Skeletal muscle tissue (tissue), 4 donors: ENCODE measurements around the gene KCNJ18. TPM values are rescaled to one million over a fixed set of nuclear protein-coding genes. Genes with fewer than 3 reads are reported as not detected.
"Not testable (repeated sequence)": the region's sequence is repeated elsewhere in the genome, so short reads cannot be mapped to it uniquely, and the experiment has no call there.

Experiments
- H3K27ac ChIP-seq: one replicate; pipeline ENCODE4 v1.7.0; 2013; ENCODE audit warnings: mild to moderate bottlenecking, low read depth, low read length, inconsistent platforms
- H3K27me3 ChIP-seq, 3 donors: one replicate each; pipeline ENCODE4 v1.7.0; 2013; ENCODE audit warnings: low read length in 3 of 3; ENCODE audit not compliant: control insufficient read depth in 3 of 3, insufficient read depth in 3 of 3
- H3K36me3 ChIP-seq, 3 donors: one replicate each; pipeline ENCODE4 v1.7.0; 2013; ENCODE audit warnings: low read length in 3 of 3; ENCODE audit not compliant: control insufficient read depth in 3 of 3, insufficient read depth in 3 of 3
- H3K4me1 ChIP-seq, 3 donors: one replicate each; pipeline ENCODE4 v1.7.0; 2013; ENCODE audit warnings: low read length in 3 of 3, mild to moderate bottlenecking in 3 of 3; ENCODE audit not compliant: control insufficient read depth in 3 of 3, insufficient read depth in 3 of 3
- H3K4me3 ChIP-seq, 3 donors: one replicate each; pipeline ENCODE4 v1.7.0; 2013; ENCODE audit warnings: low read length in 3 of 3
- H3K9ac ChIP-seq, 3 donors: one replicate each; pipeline ENCODE4 v1.7.0; 2013; ENCODE audit warnings: low read length in 3 of 3, mild to moderate bottlenecking in 3 of 3, moderate library complexity in 2 of 3, low read depth in 1 of 3
- H3K9me3 ChIP-seq, 3 donors: one replicate each; pipeline ENCODE4 v1.7.0; 2013; ENCODE audit warnings: low read length in 3 of 3; ENCODE audit not compliant: control insufficient read depth in 3 of 3
- total RNA-seq: library from RNA; depleted of rRNA; stranded (reverse); fragments of >200 nt; gene quantifications from one replicate; pipeline ENCODE4 v1.2.3, GENCODE V29; 2014
- donor health status: Osteomylitis.

The KCNJ18 gene
- total RNA-seq, 1 donor from 2014 or later = not detected

- H3K9ac ChIP-seq, H3K36me3 ChIP-seq, H3K27ac ChIP-seq, H3K9me3 ChIP-seq, H3K4me1 ChIP-seq, H3K4me3 ChIP-seq, H3K27me3 ChIP-seq: not testable (repeated sequence)
Measured at GRCh38 chr17:21671871-21672270, 20.5 kb upstream of the KCNJ18 start.

DNA sequence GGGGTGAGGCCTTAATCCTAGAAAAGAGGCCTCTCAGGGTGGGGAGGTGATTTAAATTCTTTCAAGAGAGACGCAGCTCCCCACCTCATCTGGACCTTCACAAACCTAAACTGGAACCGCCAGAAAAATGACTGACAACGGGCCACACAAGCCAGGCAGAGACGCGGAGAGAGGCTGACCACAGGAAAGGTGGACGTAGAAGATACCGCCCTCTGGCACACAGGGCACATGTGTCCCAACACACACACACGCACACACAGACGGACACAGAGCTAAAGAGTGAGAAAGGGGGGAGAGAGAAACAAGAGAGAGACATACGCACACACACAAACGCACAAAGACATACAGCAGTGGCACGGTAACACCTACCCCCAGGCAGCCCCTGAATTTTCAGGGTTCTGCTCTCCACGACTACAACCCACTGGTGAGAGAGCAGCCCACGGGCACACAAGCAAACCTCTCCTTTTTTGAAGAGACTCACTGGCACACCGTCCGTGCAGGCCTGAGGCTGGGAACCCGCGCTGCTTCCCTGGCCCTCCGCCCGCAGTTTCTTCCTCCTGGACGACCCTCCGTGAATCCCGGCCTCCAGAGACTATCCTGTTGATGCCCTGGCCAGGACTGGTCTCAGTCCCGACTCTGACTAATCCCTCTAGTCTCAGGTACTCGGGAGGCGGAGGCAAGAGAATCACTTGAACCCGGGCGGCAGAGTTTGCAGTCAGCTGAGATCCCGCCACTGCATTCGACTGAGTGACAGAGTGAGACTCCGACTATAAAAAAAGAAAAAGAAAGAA is 18.7 kb upstream of the KCNJ18 start:
- H3K9ac ChIP-seq, H3K27ac ChIP-seq, H3K4me1 ChIP-seq, H3K9me3 ChIP-seq, H3K36me3 ChIP-seq, H3K27me3 ChIP-seq, H3K4me3 ChIP-seq: not testable (repeated sequence)

DNA sequence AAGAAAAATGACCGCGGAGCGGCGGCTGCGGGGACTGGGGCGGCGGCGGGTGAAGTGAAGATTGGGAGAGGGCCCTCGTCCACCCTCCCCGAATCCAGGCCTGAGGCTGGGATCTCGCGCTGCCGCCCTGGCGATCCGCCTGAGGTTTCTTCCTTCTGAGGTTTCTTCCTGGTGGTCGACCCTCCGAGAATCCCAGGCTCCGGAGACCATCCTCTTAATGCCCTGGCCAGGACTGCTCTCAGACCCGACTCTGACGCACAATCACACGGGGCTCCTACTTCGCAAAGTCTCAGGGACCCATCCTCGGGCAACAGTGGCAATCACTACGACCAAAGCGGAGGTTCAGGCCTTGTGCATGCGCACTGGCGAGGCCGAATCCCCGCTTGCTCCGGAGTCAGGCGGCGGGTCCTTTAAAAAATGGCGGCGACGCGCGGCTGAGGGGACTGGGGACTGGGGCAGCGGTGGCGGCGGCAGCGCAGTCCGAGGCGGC is 18.0 kb upstream of the KCNJ18 start:
- H3K9ac ChIP-seq = no peak overlapping the region
- H3K4me3 ChIP-seq = no peak overlapping the region
- no peaks in the 10 kb centered on the region for H3K4me1 ChIP-seq
- peaks cover 0 to 4% (median under 1%) of the 10 kb centered on the region in 3 donors for H3K9me3 ChIP-seq
- H3K36me3 ChIP-seq = no peaks in the 10 kb centered on the region
- no peak overlapping the region for H3K27ac ChIP-seq
- peaks cover 0 to 8% (median 0%) of the 10 kb centered on the region in 3 donors for H3K27me3 ChIP-seq

- not testable (repeated sequence) for H3K4me1 ChIP-seq, H3K27ac ChIP-seq, H3K9me3 ChIP-seq, H3K36me3 ChIP-seq, H3K9ac ChIP-seq, H3K4me3 ChIP-seq, H3K27me3 ChIP-seq
Measured at GRCh38 chr17:21674891-21675738, 17.2 kb upstream of the KCNJ18 start.

DNA sequence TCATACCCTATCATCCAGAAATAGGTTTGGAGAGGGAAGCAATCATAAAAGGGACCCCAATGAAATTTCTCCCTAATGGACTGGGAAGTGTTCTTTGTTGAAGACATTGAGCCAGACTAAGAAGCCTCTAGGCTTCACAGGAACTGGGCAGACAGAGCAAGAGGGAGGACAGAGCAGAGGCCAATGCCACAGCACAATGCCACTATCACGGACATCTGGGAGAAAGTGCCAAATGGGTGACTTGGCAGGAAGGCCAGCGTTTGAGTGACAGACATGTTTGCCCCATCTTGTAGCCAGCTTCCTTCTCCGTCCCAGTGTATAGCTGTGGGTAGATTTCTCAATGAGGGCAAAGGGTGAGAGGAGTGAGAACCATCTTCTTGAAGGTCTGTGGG is 16.6 kb upstream of the KCNJ18 start:
- H3K9ac ChIP-seq, H3K9me3 ChIP-seq, H3K27ac ChIP-seq, H3K36me3 ChIP-seq, H3K4me1 ChIP-seq, H3K27me3 ChIP-seq, H3K4me3 ChIP-seq: not testable (repeated sequence)

DNA sequence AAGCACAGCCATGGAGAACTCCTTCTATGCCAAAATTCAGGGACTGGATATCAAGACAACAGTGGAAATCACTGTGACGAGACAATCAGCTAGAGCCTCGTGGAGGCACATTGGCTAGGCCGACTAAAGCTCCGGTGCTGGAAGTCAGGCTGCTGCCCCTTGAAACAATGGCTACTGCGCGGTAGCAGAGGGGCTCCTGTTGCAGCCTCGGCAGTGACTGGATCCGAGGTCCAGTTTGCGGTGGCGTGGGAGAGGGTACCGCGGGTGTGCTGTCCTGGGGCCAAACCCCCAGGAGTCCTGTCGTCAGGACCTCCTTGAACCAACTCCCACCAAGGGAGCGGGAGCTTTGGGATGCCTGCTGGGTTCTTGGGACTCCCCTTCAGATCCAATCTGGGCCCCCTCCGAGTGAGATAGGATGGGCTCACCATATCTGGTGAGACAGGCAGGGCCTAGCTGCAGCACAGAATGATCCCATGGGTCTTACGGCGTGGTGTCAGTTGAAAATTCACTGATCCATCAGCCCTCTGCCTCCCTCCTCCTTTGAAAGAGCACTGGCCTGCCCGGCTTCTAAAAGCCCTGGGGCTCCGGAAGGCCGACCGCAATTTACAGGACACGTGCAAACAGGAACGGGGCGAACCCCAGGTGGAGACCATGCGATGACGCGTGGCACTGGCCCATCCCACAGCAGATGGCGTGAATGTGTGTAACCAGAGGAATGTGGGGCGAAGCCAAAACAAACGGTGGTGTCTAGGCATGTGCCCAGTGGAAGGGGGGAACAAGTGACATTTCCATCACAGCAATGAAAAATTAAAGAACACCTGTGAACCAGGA is 15.8 kb upstream of the KCNJ18 start:
- H3K27ac ChIP-seq = no peak overlapping the region
- H3K4me1 ChIP-seq = no peaks in the 10 kb centered on the region
- no peaks in the 10 kb centered on the region for H3K36me3 ChIP-seq
- no peak overlapping the region for H3K4me3 ChIP-seq
- peaks cover 0 to 4% (median 2%) of the 10 kb centered on the region in 3 donors for H3K9me3 ChIP-seq
- no peak overlapping the region for H3K9ac ChIP-seq
- H3K27me3 ChIP-seq = peaks cover 0 to 6% (median 0%) of the 10 kb centered on the region in 3 donors

DNA sequence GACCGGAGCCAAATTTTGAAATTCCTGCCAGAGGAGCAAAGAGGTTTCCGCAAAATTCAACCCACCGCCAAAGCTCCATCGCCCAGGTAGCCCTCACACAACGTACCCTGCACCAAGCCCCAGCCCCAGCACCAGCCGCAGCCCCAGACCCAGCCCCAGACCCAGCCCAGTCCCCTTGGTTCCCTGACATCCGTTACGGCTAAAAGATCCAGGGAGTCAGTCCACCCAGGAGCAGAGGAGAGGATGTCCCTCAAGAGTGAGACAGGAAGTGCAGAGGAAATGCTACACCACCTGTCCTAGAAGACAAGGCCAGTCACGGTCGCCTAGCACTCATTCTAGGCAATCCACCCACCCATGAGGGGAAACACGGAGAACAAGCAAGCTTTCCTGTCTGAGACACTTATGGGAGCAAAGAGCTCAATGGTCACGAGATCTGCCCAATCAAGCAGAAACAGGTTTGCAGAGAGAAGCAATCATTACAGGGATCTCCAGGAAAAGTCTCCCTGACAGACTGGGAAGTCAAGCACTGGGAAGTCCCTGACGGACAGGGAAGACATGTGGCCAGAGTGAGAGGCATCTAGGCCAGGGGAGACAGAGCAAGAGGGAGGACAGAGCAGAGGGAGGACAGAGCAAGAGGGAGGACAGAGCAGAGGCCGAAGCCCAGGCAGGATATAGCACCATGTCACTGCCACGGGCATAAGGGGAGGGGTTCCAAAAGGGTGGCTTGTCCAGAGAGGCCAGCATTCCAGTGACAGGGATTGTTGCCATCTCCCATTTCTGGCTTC is 15.0 kb upstream of the KCNJ18 start:
- Histone ChIP-seq H3K27ac (no peak overlapping the region), H3K27me3 (peaks cover 0 to 6% (median 0%) of the 10 kb centered on the region in 3 donors), H3K4me3 (no peak overlapping the region), H3K4me1 (no peaks in the 10 kb centered on the region), H3K36me3 (no peaks in the 10 kb centered on the region), H3K9ac (no peak overlapping the region), H3K9me3 (peaks cover 0 to 4% (median 2%) of the 10 kb centered on the region in 3 donors)

GRCh38 chr17:21677911-21678310 is 14.4 kb upstream of the KCNJ18 start:
- peaks cover 0 to 6% (median 0%) of the 10 kb centered on the region in 3 donors for H3K27me3 ChIP-seq
- H3K36me3 ChIP-seq = no peaks in the 10 kb centered on the region
- no peak overlapping the region for H3K4me3 ChIP-seq
- no peak overlapping the region for H3K9ac ChIP-seq
- H3K4me1 ChIP-seq = no peaks in the 10 kb centered on the region
- H3K9me3 ChIP-seq = peaks cover 0 to 4% (median 2%) of the 10 kb centered on the region in 3 donors
- no peak overlapping the region for H3K27ac ChIP-seq

GRCh38 chr17:21678393-21679081 is 13.8 kb upstream of the KCNJ18 start:
- Histone ChIP-seq H3K36me3 (no peaks in the 10 kb centered on the region), H3K27me3 (peaks cover 0 to 6% (median 0%) of the 10 kb centered on the region in 3 donors), H3K9ac (no peak overlapping the region), H3K4me1 (no peaks in the 10 kb centered on the region), H3K27ac (no peak overlapping the region), H3K9me3 (peaks cover 0 to 4% (median 2%) of the 10 kb centered on the region in 3 donors), H3K4me3 (peak overlapping the region in 1 of 3 donors; percentile 22)
